GM20431 (cell line): ENCODE results near the gene LRFN4.

Experiments used
- in situ Hi-C: fragments of 300-500 bp; cut with MseI, MboI; formaldehyde crosslinking; loops from one replicate; pipeline ENCODE4 v1.15.0; 2020; ENCODE audit warnings: low sequenced_read_pairs; ENCODE audit not compliant: unreplicated experiment

The LRFN4 gene

DNA sequence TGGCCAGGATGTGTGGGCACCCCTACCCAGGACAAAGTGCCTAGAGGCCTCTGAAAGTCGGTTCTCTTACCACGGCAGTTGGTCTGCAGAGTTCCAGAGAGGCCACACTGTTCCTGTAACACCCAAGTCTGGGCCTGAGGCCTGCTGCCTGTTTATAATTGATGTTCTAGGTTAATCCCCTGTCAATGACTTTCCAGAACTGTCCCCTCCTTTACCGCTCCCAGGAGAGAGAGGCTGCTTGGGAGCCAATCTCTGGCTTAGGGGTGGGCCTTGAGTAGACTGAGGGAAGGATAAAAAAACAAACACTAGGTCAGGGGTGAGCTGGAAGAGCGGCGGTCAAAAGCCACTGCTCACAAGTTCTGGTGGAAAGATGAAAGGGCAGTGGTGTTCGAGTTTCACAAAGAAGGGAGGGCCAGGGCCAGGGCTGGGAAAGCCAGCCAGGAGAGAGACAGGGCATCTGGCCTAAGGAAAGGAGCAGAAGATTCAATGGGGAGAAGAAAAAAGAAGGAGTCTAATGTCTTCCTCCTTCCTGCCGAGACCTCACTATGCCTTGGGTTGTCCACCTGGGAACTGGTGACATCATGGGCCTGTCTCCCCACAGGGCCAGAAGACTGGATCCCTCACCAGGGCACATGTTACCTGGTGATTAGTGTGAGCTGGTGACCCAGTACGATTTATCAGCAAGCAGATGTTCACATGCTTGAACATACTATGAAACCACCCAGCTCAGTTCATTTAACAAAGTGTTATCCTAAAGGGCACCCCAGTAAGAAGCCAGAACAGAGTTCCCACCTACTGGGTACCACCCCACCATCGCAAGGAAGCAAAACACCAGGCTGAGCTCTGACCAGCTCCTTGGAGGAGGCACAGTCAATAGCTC lies 51.1 kb downstream of the LRFN4 start:
- in situ Hi-C loops: no loop called here

DNA sequence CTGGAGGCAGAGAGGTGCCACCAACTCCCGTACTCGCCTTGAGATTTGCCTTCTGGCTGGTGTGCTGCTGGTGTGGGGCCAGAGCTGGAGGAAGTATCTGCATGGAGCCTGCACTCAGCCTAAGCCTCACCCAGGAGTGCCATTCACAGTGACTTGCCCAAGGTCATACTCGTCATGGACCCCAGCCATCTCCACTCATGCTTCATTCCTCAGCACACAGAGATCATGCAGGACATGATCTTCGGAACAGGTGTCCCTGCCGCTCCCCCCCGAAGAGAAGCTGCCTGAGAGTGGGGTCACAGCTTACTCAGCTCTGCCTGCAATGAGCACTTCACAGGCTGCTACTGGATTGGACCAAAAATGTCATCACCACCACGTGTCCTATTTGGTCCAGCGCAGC lies 52.3 kb downstream of the LRFN4 start:
- in situ Hi-C loops: no loop called here

DNA sequence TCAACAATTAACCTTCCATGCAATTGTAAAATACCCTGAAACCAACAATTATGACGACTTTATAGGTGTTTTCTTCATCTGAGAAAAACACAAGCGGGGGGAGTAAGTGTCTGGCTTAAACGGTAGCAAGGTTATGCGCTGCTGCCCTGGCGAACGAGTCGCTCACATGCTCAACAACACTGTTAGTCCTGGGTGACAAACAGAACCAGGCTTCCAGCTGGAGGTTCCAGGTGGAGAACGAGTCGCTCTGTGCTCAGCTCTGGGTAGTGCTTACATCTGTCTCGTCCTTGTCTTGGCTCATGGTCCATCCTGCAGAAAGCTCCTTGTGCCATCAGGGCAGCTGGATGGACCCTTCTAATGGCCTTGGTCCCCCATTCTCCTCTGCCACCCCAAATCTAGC lies 53.2 kb downstream of the LRFN4 start:
- in situ Hi-C loops: no loop called here
